HL-60 (cell line): ENCODE results near the gene TSC22D4.

Experiments
- CTCF ChIP-seq: IDR thresholded peaks from one replicate; pipeline ENCODE4 v1.5.1; 2011; ENCODE audit warnings: low read length, control low read depth, inconsistent platforms; ENCODE audit not compliant: insufficient read depth
- REST ChIP-seq: IDR thresholded peaks from 2 replicates; pipeline ENCODE4 v1.6.1; 2012; ENCODE audit warnings: low read depth; ENCODE audit not compliant: insufficient replicate concordance

- TF ChIP-seq CTCF = no peak
- TF ChIP-seq REST = no peak
Observed at GRCh38 chr7:100438172-100438571, 40.8 kb downstream of the TSC22D4 start.
